Right kidney (tissue), 1 donor: ENCODE results near the gene LILRA5.
"Not testable (repeated sequence)": the region's sequence is repeated elsewhere in the genome, so short reads cannot be mapped to it uniquely, and the experiment has no call there.

Experiments used
- DNase-seq: peaks from one replicate; pipeline ENCODE4 v3.0.0-alpha.2; 2016

The LILRA5 gene

GRCh38 chr19:54272181-54272580, 40.8 kb downstream of the LILRA5 start:
- not testable (repeated sequence) for DNase-seq

- DNase-seq = not testable (repeated sequence)
Measured at GRCh38 chr19:54271587-54271986, 41.4 kb downstream of the LILRA5 start.

GRCh38 chr19:54271106-54271505, 41.9 kb downstream of the LILRA5 start:
- no peak for DNase-seq

- no peak for DNase-seq
Measured at GRCh38 chr19:54268936-54269335, 44.0 kb downstream of the LILRA5 start.

- DNase-seq = peak; percentile 56
Measured at GRCh38 chr19:54266133-54266532, 46.8 kb downstream of the LILRA5 start.

GRCh38 chr19:54262470-54262869, 50.5 kb downstream of the LILRA5 start:
- no peak for DNase-seq

GRCh38 chr19:54262066-54262465, 50.9 kb downstream of the LILRA5 start:
- DNase-seq = no peak

GRCh38 chr19:54257116-54257480, 55.9 kb downstream of the LILRA5 start, which contains the start of gene LILRB5:
TSS of gene LILRB5 (minus strand) at chr19:54257273. CDS start at chr19:54257193, 80 bp downstream.
- no peak for DNase-seq
